ENCODE results near the gene GRK6.

DNA sequence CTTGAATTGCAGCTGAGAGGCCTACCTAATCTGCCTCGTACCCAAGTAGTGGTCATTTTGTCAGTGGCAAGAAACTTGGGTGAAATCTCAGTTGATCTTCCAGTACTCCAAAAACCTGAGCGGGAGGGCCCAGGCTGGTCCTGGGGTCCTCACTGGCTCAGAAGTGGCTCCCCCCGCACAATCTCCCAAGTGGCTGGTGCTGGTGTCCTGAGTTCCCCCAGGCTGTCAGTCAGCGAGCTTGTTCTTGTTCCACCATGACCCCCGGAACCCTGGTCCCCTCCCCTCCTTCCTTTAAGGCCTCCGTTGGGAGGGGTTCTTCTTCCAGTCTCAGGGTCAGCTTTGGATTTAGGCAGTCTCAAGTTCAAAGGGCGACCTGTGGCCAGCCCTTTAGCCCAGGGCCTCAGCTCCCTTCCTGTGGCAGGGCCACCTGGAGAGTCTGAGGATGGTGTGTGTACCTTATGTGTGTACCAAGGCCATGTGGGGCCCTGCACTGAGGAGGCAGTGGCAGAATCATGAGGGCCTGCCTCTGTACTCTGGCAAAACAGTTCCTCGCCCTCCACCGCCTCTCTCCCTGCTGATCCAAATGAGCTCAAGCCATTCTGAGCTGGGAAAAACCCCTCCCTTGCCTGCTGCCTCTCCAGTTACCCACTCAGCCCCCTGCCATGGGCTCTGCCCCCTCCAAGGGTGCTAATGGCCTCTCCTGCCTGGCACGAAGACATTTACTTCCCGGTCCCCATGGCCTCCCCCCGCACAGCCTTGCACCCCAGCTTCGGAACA lies 51.4 kb downstream of the GRK6 start:
- TF ChIP-seq, protein P1, sequence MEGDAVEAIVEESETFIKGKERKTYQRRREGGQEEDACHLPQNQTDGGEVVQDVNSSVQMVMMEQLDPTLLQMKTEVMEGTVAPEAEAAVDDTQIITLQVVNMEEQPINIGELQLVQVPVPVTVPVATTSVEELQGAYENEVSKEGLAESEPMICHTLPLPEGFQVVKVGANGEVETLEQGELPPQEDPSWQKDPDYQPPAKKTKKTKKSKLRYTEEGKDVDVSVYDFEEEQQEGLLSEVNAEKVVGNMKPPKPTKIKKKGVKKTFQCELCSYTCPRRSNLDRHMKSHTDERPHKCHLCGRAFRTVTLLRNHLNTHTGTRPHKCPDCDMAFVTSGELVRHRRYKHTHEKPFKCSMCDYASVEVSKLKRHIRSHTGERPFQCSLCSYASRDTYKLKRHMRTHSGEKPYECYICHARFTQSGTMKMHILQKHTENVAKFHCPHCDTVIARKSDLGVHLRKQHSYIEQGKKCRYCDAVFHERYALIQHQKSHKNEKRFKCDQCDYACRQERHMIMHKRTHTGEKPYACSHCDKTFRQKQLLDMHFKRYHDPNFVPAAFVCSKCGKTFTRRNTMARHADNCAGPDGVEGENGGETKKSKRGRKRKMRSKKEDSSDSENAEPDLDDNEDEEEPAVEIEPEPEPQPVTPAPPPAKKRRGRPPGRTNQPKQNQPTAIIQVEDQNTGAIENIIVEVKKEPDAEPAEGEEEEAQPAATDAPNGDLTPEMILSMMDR (conservative IDR thresholded peaks at IDR 0.05) = no peak
- no peak for TF ChIP-seq EZH2 (IDR thresholded peaks at IDR 0.05; ENCODE audit: low read depth)
